AG09309 (cell line): Measurements from ENCODE around the gene ZC3H13.

Experiments used
- DNase-seq: peaks from one replicate; pipeline ENCODE4 v3.0.0-alpha.2; 2010; ENCODE audit warnings: low read depth
- H3K4me3 ChIP-seq: 2 replicates; pipeline ENCODE4 v1.5.1; 2011; ENCODE audit warnings: mild to moderate bottlenecking, low read depth, low read length, moderate library complexity; ENCODE audit not compliant: control insufficient read depth
- CTCF ChIP-seq: IDR thresholded peaks from 2 replicates; pipeline ENCODE4 v1.5.1; 2011; ENCODE audit warnings: mild to moderate bottlenecking, low read depth, low read length, inconsistent platforms; ENCODE audit not compliant: insufficient read depth, control insufficient read depth; ENCODE audit errors: missing control alignments

The ZC3H13 gene

GRCh38 chr13:45932172-45932571 lies 120.4 kb downstream of the ZC3H13 start:
- TF ChIP-seq CTCF = no peak
- no peak overlapping the region for H3K4me3 ChIP-seq
- no peak for DNase-seq

DNA sequence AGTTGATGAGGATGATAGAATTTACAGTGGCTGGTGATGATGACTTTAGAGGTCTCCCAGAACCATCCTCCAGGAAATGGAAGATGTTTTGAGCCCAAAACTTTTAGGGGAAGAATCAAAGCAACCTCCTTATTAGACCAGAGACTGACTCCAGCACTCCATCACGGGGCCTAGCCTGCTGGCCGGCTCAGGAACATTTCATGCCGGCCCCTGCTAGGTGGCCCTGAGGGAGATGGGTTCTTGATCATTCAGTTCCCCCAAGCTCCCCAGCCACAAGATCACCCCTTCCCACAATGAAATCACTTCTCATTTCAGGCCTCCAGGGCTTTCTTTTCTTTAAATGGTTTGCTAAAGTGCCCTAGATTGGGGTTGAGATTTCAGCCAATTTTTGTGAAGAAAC lies 121.3 kb downstream of the ZC3H13 start:
- no peak overlapping the region for H3K4me3 ChIP-seq
- no peak for TF ChIP-seq CTCF
- no peak for DNase-seq

DNA sequence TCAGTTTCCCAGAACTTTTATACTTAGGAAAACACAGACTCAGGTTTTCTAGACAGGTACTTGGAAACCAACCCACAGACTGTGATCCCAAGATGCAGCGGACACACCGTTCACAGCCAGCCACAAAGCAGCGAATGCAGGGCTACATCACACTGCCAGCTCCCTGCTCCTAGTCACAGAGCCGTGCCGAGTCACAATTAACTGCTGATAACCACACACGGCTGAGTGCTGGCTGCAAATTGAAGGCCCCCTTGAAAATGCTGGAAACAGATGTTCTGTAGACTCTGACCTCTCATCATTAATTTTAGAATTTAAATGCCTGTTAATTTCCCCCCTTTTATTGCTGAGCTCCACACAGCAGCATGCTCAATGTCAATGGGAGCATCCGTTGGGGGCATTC lies 122.4 kb downstream of the ZC3H13 start:
- TF ChIP-seq CTCF = no peak
- no peak for DNase-seq
- no peak overlapping the region for H3K4me3 ChIP-seq

DNA sequence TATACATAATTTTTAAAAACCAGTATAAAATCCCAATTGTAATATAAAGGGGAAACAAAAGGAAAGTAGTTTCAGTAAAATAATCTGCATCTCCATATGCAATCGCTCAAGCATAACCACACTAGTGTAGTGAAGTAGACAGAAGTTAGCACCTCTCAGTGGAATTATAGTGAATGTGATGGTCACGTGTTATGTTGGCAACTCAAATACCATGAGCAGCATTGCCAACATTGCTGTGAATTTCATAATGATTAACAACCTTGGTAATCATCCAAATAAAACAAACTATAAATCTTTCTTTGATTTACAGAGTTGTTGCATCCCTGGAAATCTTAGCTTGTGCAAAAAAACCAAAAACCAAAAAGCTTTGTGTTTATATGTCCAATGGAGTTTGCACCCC lies 123.7 kb downstream of the ZC3H13 start:
- TF ChIP-seq CTCF = no peak
- no peak overlapping the region for H3K4me3 ChIP-seq
- DNase-seq = no peak

DNA sequence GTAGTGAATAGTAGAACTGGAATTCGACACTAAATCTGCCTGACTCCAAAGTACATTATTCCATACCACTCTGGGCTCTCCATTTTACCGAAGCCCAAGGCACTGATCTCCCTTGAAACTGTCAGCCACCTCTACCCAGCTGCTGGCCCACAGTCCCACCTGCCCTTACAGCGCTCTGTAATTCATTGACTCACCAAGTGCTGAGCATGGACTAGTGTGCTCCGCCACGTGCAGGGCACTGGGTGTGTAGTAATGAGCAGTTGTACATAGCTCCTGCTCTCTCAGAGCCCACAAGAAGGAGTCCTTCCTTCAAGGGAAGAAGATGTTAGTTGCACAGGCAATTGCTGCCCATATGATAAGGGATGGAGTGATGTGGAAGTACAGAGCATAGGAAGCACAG lies 124.4 kb downstream of the ZC3H13 start:
- no peak overlapping the region for H3K4me3 ChIP-seq
- DNase-seq = no peak
- no peak for TF ChIP-seq CTCF

DNA sequence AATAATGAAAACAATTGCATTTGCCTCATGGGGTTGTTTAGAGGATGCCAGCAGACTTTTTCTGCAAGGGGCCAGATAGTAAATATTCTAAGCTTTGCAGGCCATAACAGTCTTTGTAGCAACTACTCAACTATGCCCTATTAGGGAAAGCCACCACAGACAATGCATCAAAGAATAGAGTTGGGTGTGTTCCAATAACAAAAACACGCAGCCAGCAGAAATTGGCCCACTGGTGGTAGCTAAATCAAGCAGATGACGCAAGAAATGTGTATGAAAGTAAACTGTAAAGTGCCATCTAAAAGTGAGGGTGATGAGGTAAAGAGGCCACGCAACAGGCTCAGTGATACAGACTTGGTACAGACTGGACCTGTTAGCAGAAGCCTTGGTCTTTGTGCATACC lies 125.8 kb downstream of the ZC3H13 start:
- DNase-seq = no peak
- no peak overlapping the region for H3K4me3 ChIP-seq
- no peak for TF ChIP-seq CTCF

DNA sequence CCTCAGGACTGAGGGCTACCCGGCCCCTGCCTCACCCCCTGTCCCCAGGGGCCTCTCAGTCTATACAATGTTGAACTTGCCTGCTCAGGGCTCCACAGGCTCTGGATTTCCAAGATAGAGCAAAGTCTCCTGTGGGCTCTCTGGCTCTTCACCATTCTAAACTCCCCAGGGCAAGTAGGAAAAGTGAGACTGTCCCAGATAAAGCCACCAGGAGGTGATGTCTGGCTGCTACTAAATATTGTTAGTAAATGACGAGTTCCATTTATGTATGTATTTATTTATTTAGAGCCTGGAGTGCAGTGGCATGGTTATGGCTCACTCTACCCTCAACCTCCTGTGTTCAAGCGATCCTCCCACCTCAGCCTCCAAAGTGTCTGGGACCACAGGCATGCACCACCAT lies 127.4 kb downstream of the ZC3H13 start:
- no peak for TF ChIP-seq CTCF
- no peak for DNase-seq
- H3K4me3 ChIP-seq = no peak overlapping the region
